Measurements from ENCODE around the gene DISC1. TPM values are rescaled to one million over a fixed set of nuclear protein-coding genes. Genes with fewer than 3 reads are reported as not detected.

DISC1 gene
- total RNA-seq, 3 donors from 2014 or later: 12.1 to 18.9 (median 12.4) TPM

DNA sequence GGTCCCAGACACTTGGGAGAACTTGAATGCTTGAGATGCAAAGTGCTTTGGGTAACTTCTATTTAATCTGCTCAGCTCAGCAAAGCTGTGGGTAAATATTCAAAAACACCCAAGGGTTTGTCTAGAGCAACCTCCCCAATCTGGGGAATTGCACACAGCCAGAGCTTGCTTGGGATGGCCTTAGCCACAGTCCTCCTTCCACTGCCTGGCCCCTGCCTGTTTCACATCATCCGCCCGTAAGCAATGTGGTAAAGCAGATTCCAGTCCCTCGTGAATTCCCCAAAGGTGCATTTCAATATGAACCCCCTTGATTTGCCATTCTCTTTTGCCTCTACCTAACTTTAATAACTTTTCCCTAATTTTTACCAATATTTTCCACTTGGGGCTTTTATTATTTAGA lies 418.1 kb downstream of the DISC1 start:
- TF ChIP-seq, protein P1, sequence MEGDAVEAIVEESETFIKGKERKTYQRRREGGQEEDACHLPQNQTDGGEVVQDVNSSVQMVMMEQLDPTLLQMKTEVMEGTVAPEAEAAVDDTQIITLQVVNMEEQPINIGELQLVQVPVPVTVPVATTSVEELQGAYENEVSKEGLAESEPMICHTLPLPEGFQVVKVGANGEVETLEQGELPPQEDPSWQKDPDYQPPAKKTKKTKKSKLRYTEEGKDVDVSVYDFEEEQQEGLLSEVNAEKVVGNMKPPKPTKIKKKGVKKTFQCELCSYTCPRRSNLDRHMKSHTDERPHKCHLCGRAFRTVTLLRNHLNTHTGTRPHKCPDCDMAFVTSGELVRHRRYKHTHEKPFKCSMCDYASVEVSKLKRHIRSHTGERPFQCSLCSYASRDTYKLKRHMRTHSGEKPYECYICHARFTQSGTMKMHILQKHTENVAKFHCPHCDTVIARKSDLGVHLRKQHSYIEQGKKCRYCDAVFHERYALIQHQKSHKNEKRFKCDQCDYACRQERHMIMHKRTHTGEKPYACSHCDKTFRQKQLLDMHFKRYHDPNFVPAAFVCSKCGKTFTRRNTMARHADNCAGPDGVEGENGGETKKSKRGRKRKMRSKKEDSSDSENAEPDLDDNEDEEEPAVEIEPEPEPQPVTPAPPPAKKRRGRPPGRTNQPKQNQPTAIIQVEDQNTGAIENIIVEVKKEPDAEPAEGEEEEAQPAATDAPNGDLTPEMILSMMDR (IDR thresholded peaks at IDR 0.05): no peak
- TF ChIP-seq POLR2A (IDR thresholded peaks at IDR 0.05): no peak
- TF ChIP-seq POLR2AphosphoS5 (IDR thresholded peaks at IDR 0.05): no peak
- H3K27me3 ChIP-seq: no peaks in the 10 kb centered on the region
- no peak overlapping the region for H3K27ac ChIP-seq
- DNase-seq (ENCODE audit: low spot score in 2 of 2): no peak
- no peak overlapping the region for H3K4me3 ChIP-seq
- H3K36me3 ChIP-seq: no peaks in the 10 kb centered on the region
- H3K9me3 ChIP-seq: no peaks in the 10 kb centered on the region
- H3K4me1 ChIP-seq: no peaks in the 10 kb centered on the region
- intact Hi-C loops (cut with DNase I; ENCODE audit: low total_unique reads): no loop called here

DNA sequence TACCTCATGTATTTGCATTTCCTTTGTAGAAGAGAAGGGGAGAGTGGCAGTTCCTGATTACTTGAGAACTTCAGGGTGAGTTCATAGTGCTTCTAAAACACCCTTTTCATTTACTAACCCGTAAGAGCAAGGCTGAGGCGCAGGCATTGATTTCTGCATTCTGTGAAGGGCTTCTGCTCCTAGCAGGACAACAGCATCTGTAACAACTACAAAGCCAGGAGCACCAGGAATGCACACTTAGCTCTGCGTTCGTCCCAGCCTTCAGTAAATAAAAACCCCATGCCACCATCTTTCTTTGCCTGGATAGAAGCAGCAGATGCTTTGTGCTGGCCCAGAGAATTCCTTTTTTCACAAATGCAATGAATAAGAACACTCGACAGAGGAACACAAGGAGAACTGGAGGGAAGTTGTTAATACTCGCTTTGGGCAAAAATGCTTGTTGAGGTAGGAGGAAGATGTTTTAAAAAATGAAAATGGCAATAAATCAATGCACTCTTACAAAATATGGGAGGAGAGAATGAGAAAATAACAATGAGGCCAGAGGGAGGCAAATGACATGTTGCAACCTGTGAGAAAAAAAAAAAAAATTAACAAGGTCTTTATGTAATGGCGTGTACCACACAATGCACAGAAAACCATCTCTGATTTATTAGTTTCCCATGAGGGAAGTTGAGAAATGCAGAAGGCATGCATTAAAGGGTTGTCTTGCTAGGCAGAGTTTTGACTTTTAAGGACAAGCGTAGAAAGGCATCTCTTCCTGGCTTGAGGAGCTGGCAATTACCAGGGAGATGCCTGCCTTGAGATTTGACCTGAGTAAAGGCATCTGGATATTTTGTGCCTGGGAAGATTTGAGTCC lies 418.8 kb downstream of the DISC1 start:
- H3K9me3 ChIP-seq: no peaks in the 10 kb centered on the region
- no peak overlapping the region for H3K4me3 ChIP-seq
- no peak overlapping the region for H3K27ac ChIP-seq
- DNase-seq (ENCODE audit: low spot score in 2 of 2): no peak
- H3K36me3 ChIP-seq: no peaks in the 10 kb centered on the region
- no peaks in the 10 kb centered on the region for H3K4me1 ChIP-seq
- intact Hi-C loops (cut with DNase I; ENCODE audit: low total_unique reads): no loop called here
- TF ChIP-seq, protein P1 (IDR thresholded peaks at IDR 0.05): no peak
- TF ChIP-seq POLR2A (IDR thresholded peaks at IDR 0.05): no peak
- no peak for TF ChIP-seq POLR2AphosphoS5 (IDR thresholded peaks at IDR 0.05)
- H3K27me3 ChIP-seq: no peaks in the 10 kb centered on the region

DNA sequence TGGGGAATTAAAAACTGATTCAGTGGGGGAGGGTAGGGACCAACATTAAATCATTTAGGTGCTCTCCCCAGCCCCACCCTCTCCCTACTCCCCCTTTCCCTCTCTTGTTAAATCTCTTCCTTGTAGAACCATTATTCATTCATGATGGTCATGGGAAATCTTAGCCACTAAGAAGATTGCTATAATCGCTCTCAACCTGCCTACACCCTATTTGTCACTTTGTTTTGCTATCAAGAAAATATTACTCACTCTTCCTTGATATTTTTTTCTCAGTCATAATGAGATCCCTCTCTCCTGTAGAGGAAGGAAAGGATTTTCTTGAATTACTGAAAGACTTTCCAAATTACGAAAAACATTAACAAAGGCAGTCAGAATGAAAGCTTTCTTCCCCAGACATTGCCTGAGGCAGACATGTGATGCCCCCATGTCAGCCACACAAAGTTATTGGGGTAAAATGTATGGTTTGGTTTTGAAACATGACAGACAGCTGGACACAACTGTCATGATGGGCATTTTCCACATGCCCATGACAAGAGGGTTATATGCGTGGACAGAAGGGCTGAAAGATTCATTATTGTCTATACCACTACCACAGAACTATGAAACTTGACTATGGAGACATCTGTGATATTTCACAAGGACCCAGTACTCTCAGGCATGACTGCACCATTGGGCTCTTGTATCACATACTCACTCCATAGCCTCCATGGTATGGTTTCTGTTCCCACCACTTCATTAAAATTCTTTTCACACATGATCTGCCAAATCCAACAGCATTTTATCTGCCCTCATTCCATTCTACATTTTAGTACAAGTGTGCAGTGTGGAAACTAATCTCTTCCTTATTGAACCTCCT lies 420.1 kb downstream of the DISC1 start:
- no peaks in the 10 kb centered on the region for H3K4me1 ChIP-seq
- DNase-seq (ENCODE audit: low spot score in 2 of 2): no peak
- H3K27ac ChIP-seq: no peak overlapping the region
- TF ChIP-seq POLR2A (IDR thresholded peaks at IDR 0.05): no peak
- TF ChIP-seq, protein P1 (IDR thresholded peaks at IDR 0.05): no peak
- no peak for TF ChIP-seq POLR2AphosphoS5 (IDR thresholded peaks at IDR 0.05)
- H3K27me3 ChIP-seq: no peaks in the 10 kb centered on the region
- intact Hi-C loops (cut with DNase I; ENCODE audit: low total_unique reads): no loop called here
- no peak overlapping the region for H3K4me3 ChIP-seq
- no peaks in the 10 kb centered on the region for H3K36me3 ChIP-seq
- H3K9me3 ChIP-seq: no peaks in the 10 kb centered on the region

DNA sequence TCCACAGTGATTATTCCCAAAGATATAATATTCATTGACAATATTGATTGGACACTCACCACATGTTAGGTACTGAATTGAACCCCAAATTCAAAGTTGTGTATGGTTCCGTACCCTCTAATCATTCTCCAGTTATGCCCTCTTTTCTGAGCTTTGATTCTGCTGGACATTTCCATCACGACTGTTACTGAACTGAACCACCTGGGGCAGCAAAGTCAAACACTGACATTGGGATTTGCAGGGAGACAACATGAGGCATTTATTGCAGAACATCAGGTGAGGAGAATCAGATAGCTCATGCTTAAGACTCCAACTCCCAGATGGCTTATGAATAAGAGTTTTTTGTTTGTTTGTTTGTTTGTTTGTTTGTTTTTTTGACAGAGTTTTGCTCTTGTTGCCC lies 420.9 kb downstream of the DISC1 start:
- Histone ChIP-seq H3K4me3 (no peak overlapping the region), H3K27me3 (no peaks in the 10 kb centered on the region), H3K27ac (no peak overlapping the region), H3K4me1 (no peaks in the 10 kb centered on the region), H3K9me3 (no peaks in the 10 kb centered on the region), H3K36me3 (no peaks in the 10 kb centered on the region)
- no peak for TF ChIP-seq POLR2A (IDR thresholded peaks at IDR 0.05)
- intact Hi-C loops (cut with DNase I; ENCODE audit: low total_unique reads): no loop called here
- no peak for DNase-seq (ENCODE audit: low spot score in 2 of 2)

DNA sequence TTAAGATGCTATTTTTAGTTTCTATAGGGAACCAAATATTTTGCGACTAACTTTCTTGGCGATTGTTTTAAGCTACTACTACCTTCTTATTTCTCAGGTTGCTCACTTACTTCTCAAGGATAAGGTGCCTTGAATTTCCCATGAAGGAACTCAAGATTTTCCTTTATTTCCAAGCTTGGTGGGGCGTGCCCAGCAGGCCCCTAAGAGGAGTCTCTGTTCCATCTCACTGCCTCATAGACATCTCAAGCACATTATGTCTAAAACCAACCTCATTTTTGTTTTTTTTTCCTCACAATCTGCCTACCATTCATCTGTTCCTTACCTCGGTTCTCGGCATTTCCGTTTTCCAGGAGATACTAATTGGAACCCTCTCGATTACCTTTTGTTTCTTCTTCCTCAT lies 421.9 kb downstream of the DISC1 start:
- intact Hi-C loops (cut with DNase I; ENCODE audit: low total_unique reads): no loop called here
- Histone ChIP-seq H3K4me1 (no peaks in the 10 kb centered on the region), H3K9me3 (peaks cover 0 to 5% of the 10 kb centered on the region in 2 donors), H3K27ac (no peak overlapping the region), H3K27me3 (no peaks in the 10 kb centered on the region), H3K36me3 (no peaks in the 10 kb centered on the region), H3K4me3 (no peak overlapping the region)
- DNase-seq (ENCODE audit: low spot score in 2 of 2): no peak
- TF ChIP-seq POLR2A (IDR thresholded peaks at IDR 0.05) (no peak), POLR2AphosphoS5 (IDR thresholded peaks at IDR 0.05) (no peak)
- TF ChIP-seq, protein P1 (IDR thresholded peaks at IDR 0.05): no peak
